Ectodermal cell (in vitro differentiated cells): ENCODE results near the gene ITPRID2.

Experiments
- H3K27ac ChIP-seq: 2 replicates; pipeline ENCODE4 v1.7.0; 2013; ENCODE audit warnings: mild to moderate bottlenecking, low read depth, low read length; ENCODE audit not compliant: insufficient read depth, poor library complexity, severe bottlenecking
- H3K27me3 ChIP-seq: 2 replicates; pipeline ENCODE4 v1.7.0; 2013; ENCODE audit warnings: mild to moderate bottlenecking, low read length; ENCODE audit not compliant: insufficient read depth, control insufficient read depth, poor library complexity, severe bottlenecking
- H3K36me3 ChIP-seq: one replicate; pipeline ENCODE4 v1.7.0; 2013; ENCODE audit warnings: low read length; ENCODE audit not compliant: control insufficient read depth, insufficient read depth
- H3K4me1 ChIP-seq: one replicate; pipeline ENCODE4 v1.7.0; 2013; ENCODE audit warnings: low read length; ENCODE audit not compliant: control insufficient read depth, insufficient read depth
- H3K4me3 ChIP-seq: 2 replicates; pipeline ENCODE4 v1.7.0; 2013; ENCODE audit warnings: low read depth, low read length, control low read depth; ENCODE audit not compliant: insufficient read depth
- H3K9me3 ChIP-seq: 2 replicates; pipeline ENCODE4 v1.7.0; 2013; ENCODE audit warnings: mild to moderate bottlenecking, low read length, moderate library complexity; ENCODE audit not compliant: control insufficient read depth
- WGBS, 2 experiments: methylation state at CpG; one replicate each; pipeline ENCODE4 v1.1.7; 2013; ENCODE audit warnings: missing lambda C conversion rate in 2 of 2; 5-methylcytosine and 5-hydroxymethylcytosine counted together

The ITPRID2 gene

GRCh38 chr2:181894381-181894780, 2.9 kb downstream of the ITPRID2 start:
- no peak overlapping the region for H3K4me3 ChIP-seq
- no peaks in the 10 kb centered on the region for H3K9me3 ChIP-seq
- no peak overlapping the region for H3K27ac ChIP-seq
- peaks cover 28% of the 10 kb centered on the region for H3K27me3 ChIP-seq
- H3K4me1 ChIP-seq = no peaks in the 10 kb centered on the region
- no peaks in the 10 kb centered on the region for H3K36me3 ChIP-seq
- 98 to 100% methylated on average over 2 to 3 of the region's 3 CpGs for WGBS, 2 experiments

DNA sequence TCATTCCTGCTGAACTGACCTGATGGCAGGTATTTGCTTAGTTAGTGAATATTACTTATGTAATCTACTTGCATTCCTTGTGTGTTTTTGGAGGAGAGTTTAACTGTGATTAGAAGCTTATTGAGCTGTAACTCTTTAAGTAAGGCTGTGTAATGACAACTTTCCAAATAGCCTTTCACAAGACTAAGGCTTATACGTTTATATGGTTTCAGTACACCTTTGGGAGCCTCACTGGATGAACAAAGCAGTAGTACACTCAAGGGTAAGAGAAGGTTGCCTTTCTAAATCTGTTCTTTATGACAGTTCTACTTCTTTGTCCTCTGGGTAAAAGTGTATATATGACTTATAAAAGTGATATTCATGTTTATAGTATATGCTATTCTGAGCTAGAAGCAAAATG, 4.3 kb downstream of the ITPRID2 start:
- Histone ChIP-seq H3K27me3 (peaks cover 17% of the 10 kb centered on the region), H3K9me3 (no peaks in the 10 kb centered on the region), H3K27ac (no peak overlapping the region), H3K4me1 (no peaks in the 10 kb centered on the region), H3K4me3 (no peak overlapping the region), H3K36me3 (peaks cover 5% of the 10 kb centered on the region)
- 75 to 96% methylated on average over 1 of the region's 1 CpG for WGBS, 2 experiments

DNA sequence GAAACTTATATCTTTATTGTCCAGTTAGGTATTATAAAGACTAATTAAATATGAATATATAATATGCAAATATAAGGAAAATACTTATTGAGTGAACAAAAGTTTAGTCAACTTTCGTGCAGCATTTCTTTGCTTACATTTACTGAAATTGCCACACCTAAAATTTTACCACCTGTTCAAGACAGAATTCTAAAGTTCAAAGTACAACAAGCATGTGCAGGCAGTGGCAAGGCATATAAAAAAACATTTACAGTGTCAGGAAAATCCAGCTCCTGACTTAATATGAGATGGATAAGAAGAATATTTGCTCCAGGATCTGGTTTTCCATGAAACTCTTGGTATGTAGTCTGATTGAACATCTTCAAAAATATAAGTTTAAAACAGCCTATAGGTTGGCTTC, 4.8 kb downstream of the ITPRID2 start:
- Histone ChIP-seq H3K27ac (no peak overlapping the region), H3K36me3 (peaks cover 5% of the 10 kb centered on the region), H3K27me3 (peaks cover 15% of the 10 kb centered on the region), H3K9me3 (no peaks in the 10 kb centered on the region), H3K4me3 (no peak overlapping the region), H3K4me1 (no peaks in the 10 kb centered on the region)
- 83 to 100% methylated on average over 1 of the region's 1 CpG for WGBS, 2 experiments

GRCh38 chr2:181900007-181900651, 8.6 kb downstream of the ITPRID2 start:
- no peaks in the 10 kb centered on the region for H3K27me3 ChIP-seq
- 71 to 80% methylated on average over 3 of the region's 3 CpGs for WGBS, 2 experiments
- no peaks in the 10 kb centered on the region for H3K4me1 ChIP-seq
- H3K9me3 ChIP-seq = no peaks in the 10 kb centered on the region
- peaks cover 8% of the 10 kb centered on the region for H3K36me3 ChIP-seq
- no peak overlapping the region for H3K4me3 ChIP-seq
- no peak overlapping the region for H3K27ac ChIP-seq

DNA sequence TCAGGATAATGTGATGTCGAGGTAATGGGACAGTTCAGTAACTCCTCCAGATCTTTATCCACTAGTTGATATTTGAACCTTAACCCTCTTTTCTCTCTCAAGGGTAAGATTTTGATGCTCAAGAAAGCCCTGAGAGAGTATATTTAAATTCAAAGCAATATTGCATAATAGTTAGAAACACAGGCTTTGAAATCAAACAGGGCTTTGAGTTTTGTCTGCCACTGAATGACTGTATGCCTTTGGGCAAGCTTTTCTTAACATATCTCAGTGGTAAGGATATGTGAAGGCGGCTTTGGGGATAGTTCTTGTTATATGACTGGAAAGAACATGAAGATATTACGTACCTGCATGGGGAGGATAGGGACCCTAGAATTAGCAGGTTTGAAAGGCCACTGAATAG, 11.1 kb downstream of the ITPRID2 start:
- WGBS, 2 experiments = 94 to 96% methylated on average over 2 to 3 of the region's 3 CpGs
- Histone ChIP-seq H3K27me3 (no peaks in the 10 kb centered on the region), H3K27ac (no peak overlapping the region), H3K4me3 (no peak overlapping the region), H3K9me3 (no peaks in the 10 kb centered on the region), H3K36me3 (peaks cover 8% of the 10 kb centered on the region), H3K4me1 (no peaks in the 10 kb centered on the region)

DNA sequence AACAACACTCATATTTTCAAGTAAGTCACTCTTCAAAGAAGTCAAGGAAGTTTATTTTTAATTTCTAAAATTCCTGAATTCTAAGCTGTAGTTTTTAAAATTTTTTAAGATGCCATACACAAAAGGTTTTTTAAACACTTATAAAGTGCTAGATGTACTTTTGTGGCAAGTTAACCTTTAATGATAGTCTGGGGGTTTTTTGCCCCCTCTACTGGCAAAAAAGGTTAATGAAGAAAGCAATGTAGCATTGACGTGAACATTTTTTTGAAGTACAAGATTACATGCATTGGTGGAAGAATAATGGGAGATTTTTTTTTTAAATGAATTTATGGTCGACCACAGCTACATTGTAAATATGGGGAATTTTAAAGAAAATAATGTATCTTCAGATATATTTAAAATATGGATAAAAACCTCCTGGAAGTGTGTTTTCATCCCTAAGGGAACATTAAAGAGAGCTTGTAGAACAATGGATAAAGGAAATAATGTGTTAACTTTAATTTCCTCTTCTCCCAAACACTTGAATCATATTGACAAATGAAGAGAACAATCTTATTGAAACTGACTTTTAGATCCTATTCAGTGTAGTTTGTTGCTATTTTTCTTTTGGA, 12.6 kb downstream of the ITPRID2 start:
- WGBS, 2 experiments = 21 to 47% methylated on average over 1 to 2 of the region's 2 CpGs
- Histone ChIP-seq H3K9me3 (no peaks in the 10 kb centered on the region), H3K36me3 (peaks cover 8% of the 10 kb centered on the region), H3K4me1 (no peaks in the 10 kb centered on the region), H3K27ac (no peak overlapping the region), H3K4me3 (no peak overlapping the region), H3K27me3 (no peaks in the 10 kb centered on the region)

DNA sequence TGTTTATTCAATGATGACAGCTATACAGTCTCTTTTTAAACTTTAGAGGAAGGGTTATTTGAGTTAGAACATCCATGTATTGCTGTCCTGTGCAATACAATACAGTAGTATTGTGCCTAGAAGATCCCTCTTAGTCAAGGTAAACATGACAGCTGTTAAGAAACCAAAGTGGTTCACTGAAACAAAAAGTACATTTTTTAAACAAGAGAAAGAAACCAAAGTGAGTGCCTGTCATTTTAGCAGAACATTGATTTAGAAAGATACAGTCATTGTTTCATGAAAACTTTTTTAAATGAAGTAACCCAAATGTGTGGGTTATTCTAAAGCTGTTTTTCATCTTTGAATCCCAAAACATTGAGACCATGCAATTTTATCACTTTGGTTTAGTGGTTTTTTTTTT, 15.5 kb downstream of the ITPRID2 start:
- Histone ChIP-seq H3K36me3 (peaks cover 3% of the 10 kb centered on the region), H3K4me1 (no peaks in the 10 kb centered on the region), H3K27ac (no peak overlapping the region)

GRCh38 chr2:181907635-181908034, 16.1 kb downstream of the ITPRID2 start:
- Histone ChIP-seq H3K9me3 (no peaks in the 10 kb centered on the region), H3K27me3 (no peaks in the 10 kb centered on the region), H3K36me3 (no peaks in the 10 kb centered on the region), H3K4me1 (no peaks in the 10 kb centered on the region), H3K4me3 (no peak overlapping the region), H3K27ac (no peak overlapping the region)
- WGBS, 2 experiments = 92% methylated on average over 1 of the region's 1 CpG; no CpG with 5 or more reads in 1 of the 2 experiments

More for the DNA sequence above, 15.5 kb downstream of the ITPRID2 start:
- H3K27me3 ChIP-seq = no peaks in the 10 kb centered on the region
- no peaks in the 10 kb centered on the region for H3K9me3 ChIP-seq
- H3K4me3 ChIP-seq = no peak overlapping the region

DNA sequence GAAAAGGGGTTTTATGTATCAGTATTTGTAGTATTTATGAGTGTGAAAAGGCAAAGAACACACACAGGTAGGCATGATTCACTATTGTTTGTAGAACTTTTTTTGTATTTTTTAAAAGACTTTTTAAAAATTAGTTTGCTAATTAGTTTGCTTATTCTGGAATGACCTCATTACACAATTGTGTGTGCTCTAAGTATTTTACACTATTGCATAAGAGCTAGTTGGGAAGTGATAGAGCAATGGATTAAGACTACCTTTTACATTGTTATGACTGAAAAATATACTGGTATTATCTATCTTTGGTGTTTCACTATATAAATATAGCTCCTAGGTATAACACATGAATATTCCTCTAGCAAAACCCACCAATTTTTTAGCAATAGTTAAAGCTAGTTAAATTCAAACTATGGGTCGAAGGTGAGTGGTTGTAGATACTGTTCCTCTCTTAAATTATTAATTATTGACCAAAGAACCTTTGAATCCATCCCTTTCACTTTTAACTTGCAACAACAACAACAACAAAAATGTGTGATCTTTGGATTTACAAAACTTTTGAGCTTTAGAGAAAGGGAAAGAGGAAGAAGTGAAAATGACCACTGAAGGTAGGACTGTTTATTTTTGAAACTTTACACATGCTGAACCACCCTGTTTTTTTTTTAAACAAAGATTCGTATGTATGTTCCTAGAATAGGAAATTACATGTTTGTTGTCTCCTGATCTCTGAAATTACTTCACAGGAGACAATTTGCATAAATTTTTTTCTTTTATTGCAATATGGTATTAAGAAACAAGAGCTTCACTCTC, 18.7 kb downstream of the ITPRID2 start:
- no peaks in the 10 kb centered on the region for H3K36me3 ChIP-seq
- H3K4me3 ChIP-seq = no peak overlapping the region
- H3K27me3 ChIP-seq = no peaks in the 10 kb centered on the region
- no peaks in the 10 kb centered on the region for H3K4me1 ChIP-seq
- 57% methylated on average over 1 of the region's 2 CpGs; no CpG with 5 or more reads in 1 of the 2 experiments for WGBS, 2 experiments
- H3K27ac ChIP-seq = no peak overlapping the region
- H3K9me3 ChIP-seq = no peaks in the 10 kb centered on the region

- Histone ChIP-seq H3K4me1 (no peaks in the 10 kb centered on the region), H3K27me3 (no peaks in the 10 kb centered on the region), H3K27ac (no peak overlapping the region), H3K9me3 (no peaks in the 10 kb centered on the region), H3K36me3 (no peaks in the 10 kb centered on the region), H3K4me3 (no peak overlapping the region)
- WGBS, 2 experiments = 87 to 95% methylated on average over 2 of the region's 2 CpGs
Measured at GRCh38 chr2:181911830-181912229, 20.3 kb downstream of the ITPRID2 start.
